Measurements from ENCODE around the gene AKAP3.

Gene AKAP3

GRCh38 chr12:4648501-4649357, at the start of gene AKAP3, which contains the start of gene NDUFA9:
AKAP3 (minus strand) TSS chr12:4649051; CDS start chr12:4638196, 10,855 bp downstream.
NDUFA9 (plus strand) TSS chr12:4649114; CDS start chr12:4649127, 13 bp downstream.
- DNase-seq, result peak; percentile 87

DNA sequence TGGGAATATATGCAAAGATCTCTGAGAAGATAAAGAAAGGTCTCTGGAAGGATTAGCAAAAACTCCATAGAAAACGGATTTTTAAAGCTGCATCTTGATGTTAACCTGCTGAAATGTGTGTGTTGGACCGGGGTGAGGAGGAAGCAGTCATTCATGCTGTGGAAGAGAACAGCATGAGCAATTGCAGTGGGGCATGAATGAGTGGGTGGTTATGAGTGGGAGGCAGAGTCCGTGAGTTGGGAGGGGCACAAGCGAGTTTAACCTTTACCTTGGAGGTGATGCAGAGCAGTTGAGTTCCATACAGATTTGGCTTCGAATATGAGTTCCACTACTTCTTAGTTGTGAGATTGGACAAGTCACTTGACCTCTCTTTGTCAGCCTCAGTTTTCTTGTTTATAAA, 41.9 kb upstream of the AKAP3 start:
- DNase-seq, result no peak

GRCh38 chr12:4685317-4685716, 36.5 kb upstream of the AKAP3 start:
- no peak for DNase-seq

DNA sequence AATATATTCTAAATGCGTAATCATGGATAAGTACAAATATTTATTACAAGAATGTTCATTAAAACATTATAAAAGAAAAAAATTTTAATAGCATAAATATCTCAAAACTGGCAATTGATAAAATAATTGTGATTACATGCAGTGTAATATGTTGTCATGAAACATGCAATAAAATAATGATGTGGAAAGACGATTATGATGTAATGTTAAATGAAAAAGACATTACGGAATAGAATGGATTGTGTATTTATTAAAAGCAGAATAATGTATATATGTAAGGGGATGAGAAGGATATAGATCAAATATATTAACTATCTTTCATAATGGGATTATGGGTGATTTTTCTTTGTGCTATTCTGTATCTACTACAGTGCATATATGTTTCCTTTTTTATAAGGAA, 32.9 kb upstream of the AKAP3 start:
- DNase-seq, result no peak

DNA sequence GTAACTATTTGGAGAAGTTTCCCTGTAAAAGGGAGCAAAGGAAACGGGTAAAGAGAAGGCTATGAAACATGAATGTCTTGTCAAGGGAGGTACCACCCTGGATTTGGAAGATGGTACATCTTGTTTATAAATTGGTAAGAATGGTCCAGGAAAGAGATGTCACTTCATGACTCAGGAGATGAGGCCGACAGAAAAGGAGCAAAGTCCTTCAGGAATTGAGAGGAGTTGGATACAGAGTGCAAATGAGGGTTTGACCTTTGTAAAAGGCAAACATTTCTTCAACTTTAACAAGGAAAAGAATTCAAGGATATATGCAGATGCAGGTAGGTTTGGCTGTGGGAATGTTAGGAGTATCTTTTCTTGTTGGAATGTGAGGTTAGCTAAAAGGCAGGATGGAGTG, 30.9 kb upstream of the AKAP3 start:
- no peak for DNase-seq

GRCh38 chr12:4665236-4665635, 16.4 kb upstream of the AKAP3 start:
- DNase-seq, result no peak

DNA sequence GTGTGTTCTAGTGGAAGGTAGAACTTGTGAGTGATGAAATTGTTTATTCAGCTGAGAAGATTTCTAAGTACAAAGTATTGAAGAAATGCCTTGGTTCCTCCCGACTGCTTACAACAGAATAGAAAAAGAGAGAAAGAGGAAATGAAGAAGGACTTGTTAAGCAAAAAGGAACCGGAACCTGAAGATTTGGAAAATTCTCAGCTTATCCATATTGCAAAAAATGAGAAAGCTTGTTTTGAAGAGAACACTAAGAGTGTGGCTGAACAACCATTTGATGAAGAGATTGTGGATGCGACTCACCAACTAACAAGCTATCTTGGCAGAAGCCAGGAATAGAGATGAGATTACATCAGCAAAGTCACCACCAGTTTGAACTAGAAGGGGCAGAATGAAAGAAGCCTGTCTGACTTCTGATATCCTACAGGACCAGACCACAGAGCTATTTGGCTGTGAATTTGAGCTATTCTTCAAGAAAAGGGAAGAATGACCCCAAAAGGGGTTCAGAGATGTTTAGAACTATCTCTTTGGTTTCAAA, 15.2 kb upstream of the AKAP3 start:
- no peak for DNase-seq

DNA sequence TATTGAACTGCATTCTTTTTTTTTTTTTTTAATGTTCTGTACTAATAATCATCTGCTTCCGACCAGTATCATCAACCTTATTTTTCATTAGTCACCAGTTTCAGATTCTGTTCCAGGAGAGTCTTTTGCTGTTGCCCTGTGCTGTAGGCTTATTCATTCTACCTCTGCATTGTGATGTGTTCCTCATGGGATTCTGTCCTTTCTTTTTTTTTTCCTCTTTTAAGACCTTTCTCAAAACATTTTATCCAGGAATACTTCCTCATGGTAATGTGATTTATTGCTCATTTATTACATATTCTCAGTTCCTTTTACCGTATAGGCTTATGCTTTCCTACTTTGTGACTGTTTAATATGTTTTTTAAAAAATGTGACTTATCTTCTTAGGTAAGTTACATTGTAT, 4.8 kb upstream of the AKAP3 start:
- DNase-seq, result no peak

DNA sequence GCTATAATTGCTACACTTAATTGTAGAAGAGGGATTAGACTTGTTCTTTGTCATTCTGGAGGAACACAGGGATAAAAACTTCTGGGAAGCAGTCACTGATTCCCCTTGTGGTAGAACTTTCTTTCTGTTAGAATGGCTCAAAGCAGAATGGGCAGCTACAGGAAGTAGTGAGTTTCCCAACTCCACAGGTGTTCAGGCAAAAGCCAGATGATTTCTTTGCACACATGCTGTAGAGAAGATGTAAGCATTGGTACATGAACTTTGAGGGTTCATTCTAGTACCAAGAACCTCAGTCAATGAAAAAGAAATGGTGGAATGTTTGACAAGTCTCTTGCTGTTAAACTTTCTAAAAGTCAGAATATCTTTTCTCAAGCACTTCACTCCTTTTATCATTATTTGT, 4.4 kb upstream of the AKAP3 start:
- DNase-seq, result no peak

DNA sequence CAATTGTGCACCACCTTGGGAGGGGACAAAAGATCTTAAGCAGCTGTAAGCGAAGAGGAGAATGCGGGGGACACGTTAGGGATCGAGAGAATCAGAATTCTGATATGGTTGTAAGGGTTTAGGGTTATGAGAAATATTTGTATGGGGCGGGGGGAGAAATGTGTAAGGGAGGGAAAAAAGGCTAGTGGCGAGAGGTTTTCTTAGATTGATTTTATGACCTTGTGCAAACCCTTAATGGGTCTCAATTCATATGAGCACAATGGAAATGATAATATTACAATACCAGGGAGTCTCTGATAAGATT, 459 bp upstream of the AKAP3 start:
- DNase-seq, result no peak

GRCh38 chr12:4648104-4648500, 749 bp downstream of the AKAP3 start:
- no peak for DNase-seq

GRCh38 chr12:4645023-4645422, 3.8 kb downstream of the AKAP3 start:
- no peak for DNase-seq

GRCh38 chr12:4643747-4644146, 5.1 kb downstream of the AKAP3 start:
- DNase-seq, result no peak

GRCh38 chr12:4630262-4630661, 18.6 kb downstream of the AKAP3 start:
- no peak for DNase-seq

DNA sequence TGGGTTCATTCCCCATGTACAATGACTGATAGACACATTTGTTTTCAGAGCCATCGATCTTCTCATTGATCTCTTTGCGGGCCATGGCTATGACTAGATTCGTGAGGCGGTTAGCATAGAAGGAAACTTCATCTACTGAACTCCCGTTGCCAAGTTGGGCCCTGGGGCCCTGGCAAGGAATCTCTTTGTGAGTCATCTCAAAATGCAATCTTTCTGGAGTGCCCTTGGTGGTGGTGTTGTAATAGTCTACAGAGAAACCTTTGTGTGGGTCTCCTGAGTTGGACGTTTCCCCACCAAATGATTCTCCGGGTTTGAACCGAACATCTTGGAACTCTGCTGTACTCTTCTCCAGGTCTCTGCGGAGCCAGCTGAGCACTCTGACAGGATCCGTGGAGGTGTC, 20.4 kb downstream of the AKAP3 start:
- no peak for DNase-seq

DNA sequence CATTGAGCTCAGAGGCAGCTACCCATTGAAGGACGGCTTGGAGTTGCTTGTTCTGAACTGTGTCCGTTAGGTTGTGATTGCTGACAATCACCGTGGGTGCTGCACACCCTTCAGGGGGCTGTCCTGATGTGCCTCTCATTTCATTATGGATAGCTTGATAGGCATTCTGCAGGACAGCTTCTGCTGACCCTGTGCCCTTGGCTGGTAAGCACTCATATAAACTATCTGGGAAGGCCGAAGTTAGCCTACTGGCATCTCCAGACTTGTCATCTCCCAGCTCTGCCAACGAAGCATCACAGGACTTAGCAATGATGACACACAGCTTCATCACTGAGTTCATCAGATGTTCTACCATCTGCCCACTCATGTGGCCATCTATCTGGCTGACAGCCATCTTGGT, 22.3 kb downstream of the AKAP3 start:
- DNase-seq, result no peak

DNA sequence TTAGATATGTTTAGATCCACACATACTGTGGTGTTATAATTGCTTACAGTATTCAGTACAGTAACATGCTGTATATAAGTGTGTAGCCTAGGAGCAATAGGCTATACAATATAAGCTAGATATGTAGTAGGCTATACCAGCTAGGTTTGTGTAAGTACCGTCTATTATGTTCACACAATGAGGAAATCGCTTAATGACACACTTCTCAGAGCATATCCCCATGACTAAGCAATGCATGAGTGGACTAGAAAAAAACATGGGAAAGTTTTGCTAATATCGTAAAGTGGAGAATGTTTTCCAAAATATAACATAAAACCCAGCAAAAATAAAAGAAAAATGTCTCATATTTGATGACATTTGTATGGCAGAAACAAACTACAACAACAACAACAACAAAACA, 27.3 kb downstream of the AKAP3 start:
- DNase-seq, result no peak

- DNase-seq, result no peak
Measured at GRCh38 chr12:4615667-4616066, 33.2 kb downstream of the AKAP3 start.

DNA sequence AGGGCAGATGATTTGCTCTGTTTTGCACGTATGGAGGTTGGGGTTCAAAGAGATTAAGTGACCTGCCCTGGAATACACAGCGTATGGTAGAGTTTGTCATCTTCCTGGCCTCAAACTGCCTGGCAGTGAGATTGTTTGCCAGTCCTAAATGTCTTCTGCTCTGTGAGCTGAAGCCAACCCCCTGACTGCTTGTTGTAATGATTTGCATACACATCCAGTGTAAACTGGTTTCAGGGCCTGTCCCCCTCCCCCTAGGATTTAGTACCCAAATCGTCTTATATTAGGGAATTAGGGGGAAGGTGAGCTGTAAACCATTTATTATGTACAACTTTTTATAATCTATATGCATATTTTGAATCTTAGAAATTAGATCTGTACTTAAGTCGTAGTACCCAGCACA, 38.4 kb downstream of the AKAP3 start:
- no peak for DNase-seq

DNA sequence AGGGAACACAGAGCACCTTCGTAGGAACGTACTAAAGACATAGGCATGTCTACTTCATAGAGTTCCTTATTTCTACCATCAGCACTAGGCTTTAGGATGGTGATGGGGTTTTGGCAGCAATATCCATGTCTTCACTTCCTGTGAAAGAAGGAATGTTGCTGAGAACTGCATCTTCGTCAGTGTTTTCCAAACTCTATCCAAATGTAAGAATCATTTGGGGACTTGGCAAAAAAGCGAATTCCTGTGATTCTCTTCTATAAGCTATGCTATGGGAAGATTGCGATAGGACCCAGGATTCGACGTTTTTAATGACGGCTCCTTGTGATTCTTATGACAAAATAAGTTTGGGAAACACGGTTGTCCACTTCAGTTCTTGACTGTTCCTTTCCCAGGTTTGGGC, 39.8 kb downstream of the AKAP3 start:
- DNase-seq, result no peak

DNA sequence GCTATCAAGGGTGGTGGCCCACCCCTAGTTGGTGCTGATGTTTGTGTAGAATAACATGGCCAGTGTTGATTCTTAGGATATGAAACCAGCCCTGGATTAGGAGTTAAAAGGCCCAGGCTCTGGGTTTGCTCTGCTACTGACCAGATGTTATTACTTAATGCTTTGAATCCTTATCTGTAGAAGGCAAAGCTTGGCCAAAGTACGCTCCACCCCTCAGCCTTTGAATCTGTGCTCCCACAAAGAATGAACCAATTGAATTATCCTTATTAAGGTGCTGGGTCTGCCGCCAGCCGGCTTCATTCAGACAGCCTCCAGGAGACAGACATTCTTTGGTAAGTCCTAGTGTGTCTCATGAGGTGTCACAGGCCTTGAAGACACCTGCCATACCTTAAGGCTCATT, 41.8 kb downstream of the AKAP3 start:
- no peak for DNase-seq

DNA sequence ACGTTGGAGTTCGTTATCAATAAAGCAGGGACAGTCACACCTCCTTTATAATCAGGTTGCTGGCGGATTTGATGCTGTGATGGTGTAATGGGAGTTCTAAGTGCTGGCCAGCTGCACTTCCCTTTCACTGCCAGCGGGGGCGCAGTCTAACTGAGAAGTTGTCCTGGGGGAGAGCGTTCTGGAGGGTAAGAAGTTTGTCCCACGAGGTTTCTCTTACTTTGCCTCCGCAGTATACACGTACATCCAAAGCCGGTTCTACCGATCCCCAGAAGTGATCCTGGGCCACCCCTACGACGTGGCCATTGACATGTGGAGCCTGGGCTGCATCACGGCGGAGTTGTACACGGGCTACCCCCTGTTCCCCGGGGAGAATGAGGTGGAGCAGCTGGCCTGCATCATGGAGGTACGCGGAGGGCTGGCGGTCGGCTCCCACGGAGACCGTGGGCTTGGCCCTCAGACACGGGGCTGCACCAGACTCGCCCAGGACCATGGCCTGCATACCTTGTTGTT, 44.1 kb downstream of the AKAP3 start:
- DNase-seq, result peak; percentile 21

DNA sequence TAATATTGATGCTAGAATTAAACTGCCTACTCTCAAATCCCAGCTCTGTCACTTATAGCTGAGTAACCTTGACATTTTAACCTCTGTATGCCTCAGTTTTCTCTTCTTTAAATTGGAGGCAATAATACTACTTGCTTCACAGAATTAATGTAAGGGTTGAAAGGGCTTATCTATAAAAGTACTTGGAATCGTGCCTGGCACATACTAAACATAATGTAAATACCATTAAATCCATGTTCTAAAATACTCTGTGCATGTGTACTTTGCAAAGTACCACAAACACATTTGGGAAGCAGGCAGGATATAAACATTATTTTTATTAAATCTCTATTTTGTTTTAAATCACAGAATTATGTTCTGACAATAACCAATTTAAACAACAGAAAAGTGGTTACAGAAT, 44.9 kb downstream of the AKAP3 start:
- DNase-seq, result no peak

- DNase-seq, result no peak
Measured at GRCh38 chr12:4603421-4603820, 45.4 kb downstream of the AKAP3 start.

DNA sequence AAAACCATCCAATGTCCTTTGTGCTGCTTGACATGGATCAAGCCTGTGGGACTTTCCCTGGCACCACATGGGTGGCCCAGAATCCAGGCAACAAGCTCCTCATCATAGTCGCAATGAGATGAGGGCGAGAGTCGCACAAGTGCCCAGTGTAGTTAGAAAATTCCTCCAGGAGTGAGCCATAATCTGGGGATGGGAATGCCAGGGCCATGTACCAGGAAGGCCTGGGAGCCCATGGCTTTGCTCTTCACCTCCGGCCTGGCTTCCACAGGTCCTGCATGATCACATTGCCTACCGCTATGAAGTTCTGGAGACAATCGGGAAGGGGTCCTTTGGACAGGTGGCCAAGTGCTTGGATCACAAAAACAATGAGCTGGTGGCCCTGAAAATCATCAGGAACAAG, 53.0 kb downstream of the AKAP3 start:
- DNase-seq, result no peak

Measured in NCI-H2171 (cell line).